ENCODE results near the gene KAT14. TPM values are rescaled to one million over a fixed set of nuclear protein-coding genes. Genes with fewer than 3 reads are reported as not detected.
"Not testable (repeated sequence)": the region's sequence is repeated elsewhere in the genome, so short reads cannot be mapped to it uniquely, and the experiment has no call there.

KAT14 gene
- total RNA-seq, 6 donors from 2014 or later, result 7.3 to 13.8 (median 12.8) TPM

DNA sequence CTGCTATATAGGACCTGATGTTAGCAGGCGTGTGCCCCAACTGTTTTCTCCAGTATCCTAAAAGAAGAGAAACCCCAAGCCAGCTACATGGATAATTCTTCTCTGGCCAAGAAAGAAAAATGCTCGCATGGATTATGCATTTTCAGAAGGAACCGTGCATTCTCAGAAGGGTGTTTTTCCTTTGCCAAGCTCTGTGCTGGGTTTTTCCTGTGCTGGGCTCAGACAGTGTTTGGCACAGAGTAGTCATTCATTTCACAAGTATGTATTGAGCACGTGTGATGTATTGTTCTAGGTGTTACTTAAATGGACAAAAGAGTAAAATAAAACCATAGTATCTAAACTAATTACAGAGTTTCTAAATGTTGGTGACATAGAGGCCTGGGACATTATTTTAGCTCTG, 88.0 kb downstream of the KAT14 start:
- H3K4me3 ChIP-seq, result no peak overlapping the region
- H3K4me1 ChIP-seq, result peaks cover 4 to 10% (median 5%) of the 10 kb centered on the region in 4 donors
- no peak for DNase-seq
- no peaks in the 10 kb centered on the region for H3K36me3 ChIP-seq
- ATAC-seq (ENCODE audit: low FRiP score in 2 of 2), result no peak
- TF ChIP-seq EP300 (IDR thresholded peaks at IDR 0.05) (no peak), POLR2A (IDR thresholded peaks at IDR 0.05) (no peak), POLR2AphosphoS5 (IDR thresholded peaks at IDR 0.05) (no peak)
- TF ChIP-seq, protein P1, sequence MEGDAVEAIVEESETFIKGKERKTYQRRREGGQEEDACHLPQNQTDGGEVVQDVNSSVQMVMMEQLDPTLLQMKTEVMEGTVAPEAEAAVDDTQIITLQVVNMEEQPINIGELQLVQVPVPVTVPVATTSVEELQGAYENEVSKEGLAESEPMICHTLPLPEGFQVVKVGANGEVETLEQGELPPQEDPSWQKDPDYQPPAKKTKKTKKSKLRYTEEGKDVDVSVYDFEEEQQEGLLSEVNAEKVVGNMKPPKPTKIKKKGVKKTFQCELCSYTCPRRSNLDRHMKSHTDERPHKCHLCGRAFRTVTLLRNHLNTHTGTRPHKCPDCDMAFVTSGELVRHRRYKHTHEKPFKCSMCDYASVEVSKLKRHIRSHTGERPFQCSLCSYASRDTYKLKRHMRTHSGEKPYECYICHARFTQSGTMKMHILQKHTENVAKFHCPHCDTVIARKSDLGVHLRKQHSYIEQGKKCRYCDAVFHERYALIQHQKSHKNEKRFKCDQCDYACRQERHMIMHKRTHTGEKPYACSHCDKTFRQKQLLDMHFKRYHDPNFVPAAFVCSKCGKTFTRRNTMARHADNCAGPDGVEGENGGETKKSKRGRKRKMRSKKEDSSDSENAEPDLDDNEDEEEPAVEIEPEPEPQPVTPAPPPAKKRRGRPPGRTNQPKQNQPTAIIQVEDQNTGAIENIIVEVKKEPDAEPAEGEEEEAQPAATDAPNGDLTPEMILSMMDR (IDR thresholded peaks at IDR 0.05), result no peak
- H3K27ac ChIP-seq, result no peak overlapping the region
- no peaks in the 10 kb centered on the region for H3K9me3 ChIP-seq
- no peaks in the 10 kb centered on the region for H3K27me3 ChIP-seq
- WGBS, 2 donors, result 57 to 59% methylated on average over 4 of the region's 4 CpGs

DNA sequence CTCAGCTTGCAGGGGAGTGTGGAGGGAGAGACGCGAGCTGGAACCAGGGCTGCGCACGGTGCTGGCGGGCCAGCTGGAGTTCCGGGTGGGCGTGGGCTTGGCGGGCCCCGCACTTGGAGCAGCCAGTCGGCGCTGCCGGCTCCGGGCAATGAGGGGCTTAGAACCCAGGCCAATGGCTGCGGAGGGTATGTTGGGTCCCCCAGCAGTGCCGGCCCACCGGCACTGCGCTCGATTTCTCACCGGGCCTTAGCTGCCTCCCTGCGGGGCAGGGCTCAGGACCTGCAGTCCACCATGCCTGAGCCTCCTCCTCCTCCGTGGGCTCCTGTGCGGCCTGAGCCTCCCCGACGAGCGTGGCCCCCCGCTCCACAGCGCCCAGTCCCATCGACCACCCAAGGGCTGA, 89.1 kb downstream of the KAT14 start:
- DNase-seq, result peak in 1 of 2 donors; percentile 75
- not testable (repeated sequence) for H3K36me3 ChIP-seq; H3K4me3 ChIP-seq; ATAC-seq (ENCODE audit: low FRiP score in 2 of 2); H3K27ac ChIP-seq; H3K9me3 ChIP-seq; H3K27me3 ChIP-seq
- peaks cover 4 to 10% (median 5%) of the 10 kb centered on the region in 4 donors for H3K4me1 ChIP-seq
- WGBS, 2 donors, result 88 to 100% methylated on average over 8 to 24 of the region's 28 CpGs

DNA sequence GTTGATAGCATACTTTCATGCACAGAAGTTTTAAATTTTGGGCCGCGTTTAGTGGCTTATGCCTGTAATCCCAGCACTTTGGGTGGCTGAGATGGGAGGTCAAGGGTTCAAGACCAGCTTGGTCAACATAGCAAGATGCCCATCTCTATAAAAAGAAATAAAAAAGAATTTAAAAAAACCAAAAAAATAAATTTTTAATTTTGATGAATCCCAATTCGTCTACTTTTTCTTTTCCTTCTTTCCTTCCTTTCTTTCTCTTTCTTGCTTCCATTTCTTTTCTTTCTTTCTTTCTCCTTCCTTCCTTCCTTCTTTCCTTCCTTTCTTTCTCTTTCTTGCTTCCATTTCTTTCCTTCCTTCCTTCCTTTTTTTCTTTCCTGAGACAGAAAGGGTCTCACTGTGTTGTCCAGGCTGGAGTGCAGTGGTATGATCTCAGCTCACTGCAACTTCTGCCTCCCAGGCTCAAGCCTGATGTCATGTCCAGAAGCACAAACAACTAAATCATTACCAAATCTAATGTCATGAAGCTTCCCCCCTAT, 95.8 kb downstream of the KAT14 start:
- Histone ChIP-seq H3K27me3 (no peaks in the 10 kb centered on the region), H3K36me3 (no peaks in the 10 kb centered on the region), H3K4me3 (no peak overlapping the region), H3K27ac (no peak overlapping the region), H3K4me1 (no peaks in the 10 kb centered on the region), H3K9me3 (no peaks in the 10 kb centered on the region)
- no peak for DNase-seq
- ATAC-seq (ENCODE audit: low FRiP score in 2 of 2), result no peak
- WGBS, 2 donors, result 61 to 63% methylated on average over 3 of the region's 3 CpGs
- TF ChIP-seq POLR2A (IDR thresholded peaks at IDR 0.05) (no peak), POLR2AphosphoS5 (IDR thresholded peaks at IDR 0.05) (no peak)

Small RNA genes within 50 kb of the gene (small RNA-seq; reads per million reads assigned to genes)
- 0 reads per million in 4 donors for gene RF00019
- gene RNU7-137P, result 0 reads per million in 4 donors

Other genes starting within 250 kb of the KAT14 start
- gene SNX5, start 169.1 kb upstream of the KAT14 start, total RNA-seq, result 100 to 1,000 TPM in 4 of 6 donors, 10 to 100 TPM in 2; 72.0 to 177 (median 111) TPM
- 10 to 100 TPM in 5 of 6 donors, 1 to 10 TPM in 1; 9.4 to 22.0 (median 13.3) TPM for gene MGME1, start 168.8 kb upstream of the KAT14 start, total RNA-seq
- gene OVOL2, start 79.9 kb upstream of the KAT14 start, total RNA-seq, result 10 to 100 TPM in 4 of 6 donors, 1 to 10 TPM in 2; 6.6 to 36.7 (median 19.2) TPM
- 10 to 100 TPM in 4 of 6 donors, 1 to 10 TPM in 2; 4.6 to 22.1 (median 12.3) TPM for gene PET117, start within 50 bp of the KAT14 start, total RNA-seq
- gene ZNF133, start 150.7 kb downstream of the KAT14 start, total RNA-seq, result 10 to 100 TPM in 5 of 6 donors, 1 to 10 TPM in 1; 9.2 to 30.4 (median 12.8) TPM